MCF 10A (cell line): Measurements from ENCODE around the gene TMEM143. TPM values are rescaled to one million over a fixed set of nuclear protein-coding genes. Genes with fewer than 3 reads are reported as not detected.
A peak's percentile ranks its signal among the peaks of the same experiment; 100 is the strongest.
"Not testable (repeated sequence)": the region's sequence is repeated elsewhere in the genome, so short reads cannot be mapped to it uniquely, and the experiment has no call there.

Experiments
- BruUV-seq: library from RNA; stranded (reverse); fragments of 400-500 nt; replicated peaks from 2 replicates; lab custom pipeline; 2021; lab: Mats Ljungman, UMichigan
- CTCF ChIA-PET: fragments of 300-600 bp; sonication (Branson Sonifier 250); formaldehyde crosslinking; extraction: SDS; loops from one replicate; lab custom pipeline; 2021; ENCODE audit warnings: antibody characterized with exemption, inconsistent platforms; lab: Yijun Ruan, JAX
- POLR2A ChIA-PET: fragments of 300-600, 350-650 bp; sonication (Branson Sonifier 250); formaldehyde crosslinking; extraction: SDS; loops from one replicate; lab custom pipeline; 2020; ENCODE audit warnings: antibody characterized with exemption, inconsistent platforms; lab: Yijun Ruan, JAX
- DNase-seq: peaks from one replicate; pipeline ENCODE4 v3.0.0-alpha.2; 2018; ENCODE audit not compliant: unreplicated experiment
- H3K27ac Mint-ChIP-seq: one replicate; pipeline ENCODE4 v1.8.0; 2022; ENCODE audit warnings: mild to moderate bottlenecking, low read depth, mixed read lengths; ENCODE audit not compliant: unreplicated experiment
- H3K27me3 Mint-ChIP-seq: one replicate; pipeline ENCODE4 v1.8.0; 2022; ENCODE audit warnings: mixed read lengths; ENCODE audit not compliant: insufficient read depth, unreplicated experiment
- H3K36me3 Mint-ChIP-seq: one replicate; pipeline ENCODE4 v1.8.0; 2022; ENCODE audit warnings: mild to moderate bottlenecking, moderate library complexity, mixed read lengths; ENCODE audit not compliant: insufficient read depth, unreplicated experiment
- H3K4me1 Mint-ChIP-seq: one replicate; pipeline ENCODE4 v1.8.0; 2022; ENCODE audit warnings: mixed read lengths; ENCODE audit not compliant: insufficient read depth, unreplicated experiment
- H3K4me3 Mint-ChIP-seq: one replicate; pipeline ENCODE4 v1.8.0; 2022; ENCODE audit warnings: mild to moderate bottlenecking, moderate library complexity, mixed read lengths; ENCODE audit not compliant: unreplicated experiment
- H3K9me3 Mint-ChIP-seq: one replicate; pipeline ENCODE4 v1.8.0; 2022; ENCODE audit warnings: mixed read lengths; ENCODE audit not compliant: unreplicated experiment
- intact Hi-C: fragments of 100-400 bp; cut with micrococcal nuclease; formaldehyde crosslinking; loops from 2 replicates; pipeline ENCODE4 v1.14.1; 2022
- total RNA-seq: library from RNA; stranded (reverse); gene quantifications from 2 replicates; pipeline ENCODE4 v1.2.3, GENCODE V29; 2022
- TF ChIP-seq, protein P1 (sequence below): fragments of 200-600 bp; IDR thresholded peaks from one replicate; pipeline ENCODE4 v1.8.0; 2022; ENCODE audit warnings: antibody characterized with exemption, mild to moderate bottlenecking; ENCODE audit not compliant: unreplicated experiment

Gene TMEM143
- total RNA-seq, 1 experiment from 2014 or later = 6.0 TPM

DNA sequence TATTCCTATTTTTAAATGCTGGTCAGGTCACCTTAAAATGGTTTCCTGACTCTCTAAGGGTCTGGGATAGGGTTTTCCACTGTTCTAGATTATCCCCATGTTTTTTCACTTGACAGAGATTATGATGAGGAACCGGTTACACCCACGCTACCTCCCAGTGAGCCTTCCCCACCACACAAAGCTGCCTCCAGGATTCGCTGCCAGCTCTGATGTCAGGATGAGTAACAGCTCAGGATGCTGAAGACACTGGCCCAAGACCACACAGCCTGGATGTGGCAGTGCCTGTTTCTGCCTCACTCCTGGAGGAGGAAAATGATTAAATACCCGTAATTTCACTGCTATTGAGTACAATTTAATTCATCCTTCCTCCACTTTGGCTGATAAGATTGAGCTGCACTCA lies 70.9 kb downstream of the TMEM143 start:
- intact Hi-C loops = no loop called here
- Mint-ChIP-seq H3K27ac (no peak overlapping the region), H3K9me3 (no peaks in the 10 kb centered on the region), H3K4me3 (no peak overlapping the region), H3K4me1 (no peaks in the 10 kb centered on the region), H3K36me3 (no peaks in the 10 kb centered on the region), H3K27me3 (peaks cover 12% of the 10 kb centered on the region)
- TF ChIP-seq, protein P1, sequence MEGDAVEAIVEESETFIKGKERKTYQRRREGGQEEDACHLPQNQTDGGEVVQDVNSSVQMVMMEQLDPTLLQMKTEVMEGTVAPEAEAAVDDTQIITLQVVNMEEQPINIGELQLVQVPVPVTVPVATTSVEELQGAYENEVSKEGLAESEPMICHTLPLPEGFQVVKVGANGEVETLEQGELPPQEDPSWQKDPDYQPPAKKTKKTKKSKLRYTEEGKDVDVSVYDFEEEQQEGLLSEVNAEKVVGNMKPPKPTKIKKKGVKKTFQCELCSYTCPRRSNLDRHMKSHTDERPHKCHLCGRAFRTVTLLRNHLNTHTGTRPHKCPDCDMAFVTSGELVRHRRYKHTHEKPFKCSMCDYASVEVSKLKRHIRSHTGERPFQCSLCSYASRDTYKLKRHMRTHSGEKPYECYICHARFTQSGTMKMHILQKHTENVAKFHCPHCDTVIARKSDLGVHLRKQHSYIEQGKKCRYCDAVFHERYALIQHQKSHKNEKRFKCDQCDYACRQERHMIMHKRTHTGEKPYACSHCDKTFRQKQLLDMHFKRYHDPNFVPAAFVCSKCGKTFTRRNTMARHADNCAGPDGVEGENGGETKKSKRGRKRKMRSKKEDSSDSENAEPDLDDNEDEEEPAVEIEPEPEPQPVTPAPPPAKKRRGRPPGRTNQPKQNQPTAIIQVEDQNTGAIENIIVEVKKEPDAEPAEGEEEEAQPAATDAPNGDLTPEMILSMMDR = no peak
- BruUV-seq = no TSS peak
- DNase-seq = peak; percentile 83
- ChIA-PET CTCF (interaction anchor here (0.6 to 6.7 kb wide), 3 partner anchors 26 to 298 kb away, joined by 3 to 65 read pairs (median 3); partner anchors contain the start of gene ZNF114), POLR2A (interaction anchor here (0.6 to 0.8 kb wide), 2 partner anchors 16 to 29 kb away, joined by 3 read pairs; a partner anchor contains a TSS)

DNA sequence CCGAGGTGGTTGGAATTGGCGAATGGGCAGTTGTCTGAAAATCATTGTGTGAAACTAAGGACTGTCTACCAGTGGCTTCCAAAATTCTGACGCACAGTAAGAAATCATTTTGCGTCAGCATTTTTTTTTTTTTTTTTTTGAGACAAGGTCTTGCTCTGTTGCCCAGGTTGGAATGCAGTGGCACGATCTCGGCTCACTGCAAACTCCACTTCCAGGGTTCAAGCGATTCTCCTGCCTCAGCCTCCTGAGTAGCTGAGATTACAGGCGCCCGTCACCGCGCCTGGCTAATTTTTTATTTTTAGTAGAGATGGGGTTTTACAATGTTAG lies 72.3 kb downstream of the TMEM143 start:
- not testable (repeated sequence) for H3K9me3 Mint-ChIP-seq, H3K36me3 Mint-ChIP-seq, H3K27ac Mint-ChIP-seq, DNase-seq, H3K27me3 Mint-ChIP-seq, H3K4me1 Mint-ChIP-seq, BruUV-seq
- intact Hi-C loops = loop anchor here (1.0 kb wide), 2 partner anchors 20 to 24 kb away; no protein-coding TSS in a partner anchor
- H3K4me3 Mint-ChIP-seq = peak overlapping the region; percentile 63
- CTCF ChIA-PET = interaction anchor here (0.6 to 6.7 kb wide), 11 partner anchors 12 to 998 kb away, joined by 3 to 65 read pairs (median 4); partner anchors contain the start of gene ZNF114
- POLR2A ChIA-PET = interaction anchor here (1.6 kb wide), 1 partner anchor 19 kb away, joined by 10 read pairs; no protein-coding TSS in a partner anchor

DNA sequence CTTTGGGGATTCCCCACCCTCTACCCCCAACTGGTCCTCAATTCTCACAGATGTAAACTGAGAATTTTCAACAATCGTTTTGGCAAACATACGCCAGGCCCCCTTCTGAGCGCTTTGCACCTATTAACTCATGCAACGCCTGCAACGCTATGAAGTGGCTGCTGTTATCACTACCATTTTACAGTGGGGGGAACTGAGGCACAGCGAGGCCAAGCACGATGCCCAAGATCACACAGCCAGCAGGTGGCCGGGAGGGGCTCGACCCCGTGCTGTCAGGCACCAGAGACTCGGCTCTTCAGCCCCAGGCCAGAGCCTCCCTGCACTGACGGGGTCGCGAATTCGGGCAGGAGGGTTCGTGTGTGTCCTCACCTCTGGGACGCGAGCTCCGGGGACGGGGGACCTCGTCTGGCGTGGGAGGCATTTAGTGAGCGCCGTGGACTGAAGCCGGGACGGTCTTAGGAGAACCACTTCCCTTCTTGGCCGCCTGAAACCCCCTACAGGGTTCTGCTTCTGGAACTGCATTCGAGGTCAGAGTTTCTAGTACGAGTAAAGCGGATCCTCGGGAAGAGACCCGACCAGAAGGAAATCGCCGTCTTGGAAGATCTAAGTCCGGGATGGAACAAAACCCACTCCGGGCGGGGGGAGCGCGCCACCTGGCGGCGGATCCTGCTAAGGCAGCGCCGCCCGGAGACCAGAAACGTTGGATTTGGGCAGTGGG lies 72.8 kb downstream of the TMEM143 start:
- H3K27me3 Mint-ChIP-seq = peaks cover under 1% of the 10 kb centered on the region
- ChIA-PET POLR2A (interaction anchor here (1.6 kb wide), 1 partner anchor 18 kb away, joined by 10 read pairs; no protein-coding TSS in a partner anchor), CTCF (interaction anchor here (0.5 to 6.7 kb wide), 10 partner anchors 11 to 998 kb away, joined by 3 to 65 read pairs (median 4); partner anchors contain the start of gene ZNF114)
- peaks cover 11% of the 10 kb centered on the region for H3K9me3 Mint-ChIP-seq
- TF ChIP-seq, protein P1 = peak; percentile 95
- H3K27ac Mint-ChIP-seq = no peak overlapping the region
- no peaks in the 10 kb centered on the region for H3K4me1 Mint-ChIP-seq
- no peaks in the 10 kb centered on the region for H3K36me3 Mint-ChIP-seq
- H3K4me3 Mint-ChIP-seq = peak overlapping the region; percentile 63
- BruUV-seq = no TSS peak
- DNase-seq = peak; percentile 79
- intact Hi-C loops = loop anchor here (1.0 kb wide), 2 partner anchors 20 to 24 kb away; no protein-coding TSS in a partner anchor

DNA sequence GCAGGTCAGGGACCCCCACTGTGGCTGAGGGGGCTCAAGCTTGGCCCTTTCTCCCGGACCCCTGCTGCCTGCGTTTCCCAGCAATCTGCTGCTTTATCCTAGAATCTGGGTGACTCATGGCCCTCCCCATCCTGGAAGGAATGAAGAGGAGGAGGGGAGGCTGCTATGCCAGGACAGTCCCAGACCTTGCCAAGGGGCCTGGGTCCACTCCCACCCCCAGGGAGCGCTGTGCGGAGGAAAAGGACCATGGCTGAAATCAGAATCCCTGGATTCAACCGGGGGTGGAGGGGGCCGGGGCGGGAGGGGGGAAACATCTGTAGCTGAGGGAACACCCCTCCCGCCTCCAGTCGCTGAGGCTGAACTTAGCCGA lies 73.4 kb downstream of the TMEM143 start:
- POLR2A ChIA-PET = interaction anchor here (1.6 kb wide), 1 partner anchor 18 kb away, joined by 10 read pairs; no protein-coding TSS in a partner anchor
- no peak overlapping the region for H3K4me3 Mint-ChIP-seq
- peak; percentile 36 for DNase-seq
- no peaks in the 10 kb centered on the region for H3K27me3 Mint-ChIP-seq
- no peaks in the 10 kb centered on the region for H3K4me1 Mint-ChIP-seq
- H3K36me3 Mint-ChIP-seq = no peaks in the 10 kb centered on the region
- H3K27ac Mint-ChIP-seq = no peak overlapping the region
- intact Hi-C loops = no loop called here
- CTCF ChIA-PET = interaction anchor here (0.5 to 6.7 kb wide), 6 partner anchors 11 to 447 kb away, joined by 3 to 65 read pairs (median 4); partner anchors contain the start of gene ZNF114
- peaks cover 11% of the 10 kb centered on the region for H3K9me3 Mint-ChIP-seq
- no TSS peak for BruUV-seq
- TF ChIP-seq, protein P1 = no peak
